Body of pancreas (tissue), 4 donors: Measurements from ENCODE around the gene TMEM50B. TPM values are rescaled to one million over a fixed set of nuclear protein-coding genes. Genes with fewer than 3 reads are reported as not detected.

Experiments
- ATAC-seq: fragments of 150-250 bp; one replicate; pipeline ENCODE4 v1.9.1; 2016
- DNase-seq, 4 donors: peaks; one replicate each; pipeline ENCODE4 v3.0.0-alpha.2; 2019
- H3K27ac ChIP-seq, 4 donors: fragments of 200-600 bp; sonication (generic); 1 replicate in 3 of 4; 2 replicates in 1 of 4; pipeline versions ENCODE4 v1.5.1 to v1.6.1; 2016 to 2019; ENCODE audit warnings: mild to moderate bottlenecking in 1 of 4, mixed read lengths in 1 of 4, moderate library complexity in 1 of 4
- H3K27me3 ChIP-seq, 2 donors: fragments of 200-600 bp; sonication (generic); one replicate each; pipeline ENCODE4 v1.6.0; 2016; ENCODE audit warnings: mild to moderate bottlenecking in 1 of 2
- H3K36me3 ChIP-seq, 2 donors: fragments of 200-600 bp; sonication (generic); replicated peaks in 1 of 2; 2 replicates each; pipeline ENCODE4 v1.5.1; 2016; ENCODE audit warnings: low read depth in 2 of 2; ENCODE audit not compliant: insufficient read depth in 1 of 2
- H3K4me1 ChIP-seq: fragments of 200-600 bp; sonication (generic); one replicate; pipeline ENCODE4 v1.6.0; 2016
- H3K4me3 ChIP-seq, 2 donors: fragments of 200-600 bp; sonication (generic); 1 replicate in 1 of 2; 2 replicates in 1 of 2; pipeline ENCODE4 v1.5.1; 2016 to 2019
- H3K9me3 ChIP-seq, 3 donors: fragments of 200-600 bp; sonication (generic); 1 replicate in 2 of 3; 2 replicates in 1 of 3; pipeline ENCODE4 v1.5.1; 2016
- CTCF ChIP-seq, 7 experiments: fragments of 450-650 bp in 4 of 7; fragments of 200-600 bp in 3 of 7; sonication (generic) in 3 of 7; IDR thresholded peaks; one replicate each; pipeline ENCODE4 v1.5.1; 2016 to 2019; ENCODE audit warnings: antibody characterized with exemption in 7 of 7
- POLR2A ChIP-seq, 3 donors: fragments of 450-650 bp; IDR thresholded peaks; one replicate each; pipeline ENCODE4 v1.6.1; 2016; ENCODE audit warnings: antibody characterized with exemption in 3 of 3, mild to moderate bottlenecking in 2 of 3
- WGBS, 2 donors: methylation state at CpG; one replicate each; pipeline ENCODE4 v1.1.5; 2017; 5-methylcytosine and 5-hydroxymethylcytosine counted together
- intact Hi-C: fragments of 100-400 bp; cut with DNase I; formaldehyde crosslinking; loops from one replicate; pipeline ENCODE4 v1.15.1; 2023
- total RNA-seq, 2 donors: library from RNA; depleted of rRNA; stranded (reverse); fragments of >200 nt; gene quantifications; one replicate each; pipeline ENCODE4 v1.1.0, GENCODE V29; 2016

The TMEM50B gene
- 10 to 100 TPM; 49.8 to 50.4 TPM for total RNA-seq

DNA sequence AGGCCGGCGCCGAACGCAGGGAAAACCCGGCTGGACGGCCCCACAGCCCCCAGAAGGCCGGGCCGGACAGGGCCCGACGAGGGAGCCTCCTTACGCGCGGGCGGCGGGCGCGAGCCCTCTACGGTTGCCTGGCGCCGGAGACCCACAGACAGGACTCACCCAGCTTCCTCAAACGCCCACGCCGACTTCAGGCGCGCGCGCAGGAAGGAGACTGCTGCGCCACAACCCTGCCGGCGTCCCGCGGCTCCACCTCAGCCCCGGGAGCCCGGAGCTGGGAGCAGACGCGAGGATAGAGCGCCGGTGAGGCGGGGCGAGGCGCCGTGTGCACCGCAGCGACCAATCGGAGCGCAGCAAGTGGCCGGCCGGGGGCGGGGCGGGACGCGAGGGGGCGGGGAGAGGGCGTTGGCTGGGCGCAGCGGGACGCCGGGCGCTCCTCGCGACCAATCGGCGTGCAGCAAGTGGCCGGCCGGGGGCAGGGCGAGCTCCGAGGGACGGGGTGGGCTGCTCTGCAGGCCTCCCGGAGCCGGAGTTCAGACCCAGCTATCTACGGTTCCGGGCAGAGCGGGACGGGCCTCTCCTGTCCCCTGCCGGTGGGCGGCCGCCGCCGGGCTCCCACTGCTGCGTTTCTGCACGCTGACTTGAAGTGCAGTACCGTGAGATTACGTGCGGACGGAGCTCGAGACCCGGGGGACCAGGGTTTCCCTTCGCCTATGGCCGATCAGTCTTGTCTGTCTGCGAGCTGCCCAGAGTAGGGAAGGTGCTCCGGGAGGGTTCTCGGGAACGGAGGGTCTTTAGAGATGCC, at the start of gene TMEM50B:
TMEM50B (minus strand) TSS at position 296 of the 802 bp plus-strand sequence. CDS start 11,089 bp downstream, outside the sequence.
- Histone ChIP-seq H3K27me3 (no peaks in the 10 kb centered on the region), H3K27ac (peak within 1 kb of the TSS; percentile 83 to 99 (median 92)), H3K36me3 (no peaks in the 10 kb centered on the region), H3K4me1 (peaks cover 13% of the 10 kb centered on the region), H3K4me3 (peak within 1 kb of the TSS; percentile 69 to 86), H3K9me3 (no peaks in the 10 kb centered on the region)
- 0% methylated on average over 2 to 67 of the region's 93 CpGs for WGBS, 2 donors
- TF ChIP-seq POLR2A (IDR thresholded peaks at IDR 0.05) = peak; percentile 90 to 96 (median 95)
- TF ChIP-seq CTCF (IDR thresholded peaks at IDR 0.05) = peak; percentile 34 to 81 (median 62)
- intact Hi-C loops = no loop called here
- DNase-seq (peak; percentile 96 to 97 (median 96)), ATAC-seq (peak; percentile 94)

DNA sequence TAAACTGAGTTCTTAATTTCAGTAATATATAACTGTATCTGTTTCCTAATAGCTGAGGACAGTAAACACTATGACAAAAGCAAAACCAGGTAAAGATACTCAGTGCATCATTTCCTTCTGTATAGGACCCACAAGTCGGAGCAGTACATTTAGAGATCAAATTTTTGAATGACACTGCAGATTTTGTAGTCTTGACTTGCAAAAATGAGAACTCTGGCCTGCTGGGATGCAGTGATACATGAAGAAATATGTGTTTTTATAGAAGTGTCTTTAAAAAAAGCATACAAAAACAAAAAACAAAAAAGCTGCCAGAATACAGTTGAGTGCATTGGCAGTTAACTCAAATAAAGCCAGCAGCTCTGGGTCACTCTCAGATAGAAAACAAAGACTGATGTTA, 43.2 kb upstream of the TMEM50B start:
- Histone ChIP-seq H3K9me3 (no peaks in the 10 kb centered on the region), H3K4me3 (no peak overlapping the region), H3K4me1 (no peaks in the 10 kb centered on the region), H3K27me3 (no peaks in the 10 kb centered on the region), H3K27ac (no peak overlapping the region), H3K36me3 (peaks cover 0 to 16% of the 10 kb centered on the region in 2 donors)
- DNase-seq = no peak
- WGBS, 2 donors = 58 to 71% methylated on average over 1 of the region's 1 CpG
- no peak for ATAC-seq
- TF ChIP-seq POLR2A (IDR thresholded peaks at IDR 0.05) = no peak
- no peak for TF ChIP-seq CTCF (IDR thresholded peaks at IDR 0.05)
- intact Hi-C loops = no loop called here

DNA sequence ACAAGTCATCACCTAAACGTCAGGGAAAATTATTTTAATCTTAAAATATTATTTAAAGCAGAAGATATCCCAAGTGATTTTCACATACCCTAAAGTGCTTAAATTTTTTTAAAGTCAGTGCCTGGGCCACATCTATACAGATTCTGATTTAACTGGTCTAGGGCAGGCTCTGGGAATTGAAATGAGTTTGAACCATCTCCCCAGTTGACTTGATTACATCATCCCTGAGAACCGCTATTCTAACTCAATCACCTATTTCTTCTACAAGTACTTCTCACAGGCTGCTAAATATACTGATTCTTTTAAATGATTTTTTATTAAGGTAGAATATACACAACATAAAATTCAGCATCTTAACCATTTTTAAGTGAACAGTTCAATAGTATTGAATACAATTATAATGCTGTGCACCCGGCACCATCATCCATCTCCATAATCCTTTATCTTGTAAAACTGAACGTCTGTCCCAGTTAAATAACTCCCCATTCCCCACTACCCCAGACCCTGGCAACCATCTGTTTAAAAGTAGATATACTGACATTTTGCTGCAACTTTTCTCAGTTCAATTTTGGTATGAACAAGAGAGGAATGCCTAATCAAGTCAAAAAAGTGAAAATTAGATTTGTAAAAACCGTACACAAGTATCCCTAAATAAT, 42.7 kb upstream of the TMEM50B start:
- DNase-seq (no peak), ATAC-seq (no peak)
- Histone ChIP-seq H3K4me1 (no peaks in the 10 kb centered on the region), H3K4me3 (no peak overlapping the region), H3K27me3 (no peaks in the 10 kb centered on the region), H3K9me3 (no peaks in the 10 kb centered on the region), H3K27ac (no peak overlapping the region), H3K36me3 (peaks cover 0 to 13% of the 10 kb centered on the region in 2 donors)
- intact Hi-C loops = no loop called here
- 83 to 84% methylated on average over 5 of the region's 5 CpGs for WGBS, 2 donors
- TF ChIP-seq POLR2A (IDR thresholded peaks at IDR 0.05) (no peak), CTCF (IDR thresholded peaks at IDR 0.05) (no peak)

GRCh38 chr21:33518899-33519298, 39.1 kb upstream of the TMEM50B start:
- Histone ChIP-seq H3K9me3 (no peaks in the 10 kb centered on the region), H3K27me3 (no peaks in the 10 kb centered on the region), H3K27ac (no peak overlapping the region), H3K36me3 (peaks cover 7 to 31% of the 10 kb centered on the region in 2 donors), H3K4me3 (no peak overlapping the region), H3K4me1 (no peaks in the 10 kb centered on the region)
- DNase-seq = no peak
- TF ChIP-seq CTCF (IDR thresholded peaks at IDR 0.05) = no peak
- TF ChIP-seq POLR2A (IDR thresholded peaks at IDR 0.05) = no peak
- WGBS, 2 donors = 94 to 95% methylated on average over 4 of the region's 4 CpGs
- no peak for ATAC-seq
- intact Hi-C loops = no loop called here
